GM13976 (cell line): Measurements from ENCODE around the gene LRGUK.
"Not testable (repeated sequence)": the region's sequence is repeated elsewhere in the genome, so short reads cannot be mapped to it uniquely, and the experiment has no call there.

Experiments
- DNase-seq: peaks from one replicate; pipeline ENCODE4 v3.0.0; 2012; ENCODE audit warnings: low spot score
- CTCF ChIP-seq: IDR thresholded peaks from 2 replicates; pipeline ENCODE4 v1.5.1; 2012; ENCODE audit warnings: borderline replicate concordance, mild to moderate bottlenecking; ENCODE audit not compliant: insufficient read depth; ENCODE audit errors: extremely low read depth, missing control alignments, control extremely low read depth
- in situ Hi-C: fragments of 300-500 bp; cut with MboI; formaldehyde crosslinking; loops from one replicate; pipeline ENCODE4 v1.12.0; 2022; ENCODE audit warnings: low sequenced_read_pairs, mixed read lengths, inconsistent platforms; ENCODE audit not compliant: unreplicated experiment

The LRGUK gene

GRCh38 chr7:134126966-134127848 is at the start of gene LRGUK:
Gene LRGUK, plus strand, starts transcription at chr7:134127340. Its CDS starts 28 bp downstream, at chr7:134127368.
- in situ Hi-C loops = no loop called here
- no peak for TF ChIP-seq CTCF
- peak; percentile 88 for DNase-seq

- in situ Hi-C loops, DNase-seq: not testable (repeated sequence)
These were observed 49.6 kb upstream of the LRGUK start for GRCh38 chr7:134077560-134077959.

- TF ChIP-seq CTCF = no peak
These were observed 48.1 kb upstream of the LRGUK start for GRCh38 chr7:134078991-134079390.

GRCh38 chr7:134081695-134082094 is 45.4 kb upstream of the LRGUK start:
- no peak for TF ChIP-seq CTCF
- DNase-seq = no peak
- in situ Hi-C loops = no loop called here

More at GRCh38 chr7:134078991-134079390, 48.1 kb upstream of the LRGUK start:
- in situ Hi-C loops = no loop called here
- no peak for DNase-seq

GRCh38 chr7:134083766-134084487 is 43.2 kb upstream of the LRGUK start:
- TF ChIP-seq CTCF = no peak
- in situ Hi-C loops = no loop called here
- no peak for DNase-seq

- in situ Hi-C loops = no loop called here
- DNase-seq = no peak
- no peak for TF ChIP-seq CTCF
These were observed 42.5 kb upstream of the LRGUK start for GRCh38 chr7:134084488-134085144.
